ENCODE data around the gene ADGRL1. TPM values are rescaled to one million over a fixed set of nuclear protein-coding genes. Genes with fewer than 3 reads are reported as not detected.

Gene ADGRL1
- total RNA-seq, 1 experiment from 2014 or later = 88.6 TPM

GRCh38 chr19:14175351-14175792 is 30.6 kb downstream of the ADGRL1 start:
- Histone ChIP-seq H3K9me2 (ENCODE audit: insufficient read depth) (no peaks in the 10 kb centered on the region), H3K9ac (ENCODE audit: low read length) (no peak overlapping the region), H3K36me3 (ENCODE audit: control insufficient read depth in 1 of 2, insufficient read depth in 2 of 2, low read length in 2 of 2) (peaks cover 14 to 24% of the 10 kb centered on the region in 2 experiments; a peak in 3 of 4 replicates), H3K27me3 (ENCODE audit: insufficient read depth, low read length) (no peaks in the 10 kb centered on the region), H3K79me2 (ENCODE audit: insufficient read depth, low read length) (no peaks in the 10 kb centered on the region), H2AFZ (ENCODE audit: low read depth, low read length, poor library complexity, severe bottlenecking) (no peak overlapping the region), H3K27ac (ENCODE audit: low read depth, low read length) (no peak overlapping the region), H3K4me1 (ENCODE audit: control insufficient read depth in 1 of 2, insufficient read depth in 2 of 2, low read length in 2 of 2) (no peaks in the 10 kb centered on the region), H3K4me3 (replicated peaks in 1 of 2; ENCODE audit: low read depth in 1 of 2, low read length in 2 of 2) (no peak overlapping the region), H3K4me2 (ENCODE audit: low read length) (no peak overlapping the region), H3K9me3 (ENCODE audit: control insufficient read depth in 1 of 2, insufficient read depth in 1 of 2, low read depth in 1 of 2, low read length in 2 of 2) (no peaks in the 10 kb centered on the region), H4K20me1 (ENCODE audit: insufficient read depth) (no peaks in the 10 kb centered on the region)
- no TSS peak for BruUV-seq (replicated peaks)
- TF ChIP-seq CTCF (IDR thresholded peaks at IDR 0.05 in 2 of 3, conservative IDR thresholded peaks at IDR 0.05 in 1 of 3; ENCODE audit: borderline replicate concordance in 1 of 3, insufficient read depth in 1 of 3, low read depth in 2 of 3, low read length in 2 of 3) (no peak), EGR1 (IDR thresholded peaks at IDR 0.05; ENCODE audit: low read depth) (no peak), CEBPB (IDR thresholded peaks at IDR 0.05; ENCODE audit: low read depth) (no peak), REST (IDR thresholded peaks at IDR 0.05; ENCODE audit: low read depth) (no peak), ELF1 (IDR thresholded peaks at IDR 0.05; ENCODE audit: borderline replicate concordance, low read depth) (no peak), CBX3 (IDR thresholded peaks at IDR 0.05; ENCODE audit: low read depth) (no peak), EZH2phosphoT487 (IDR thresholded peaks at IDR 0.05; ENCODE audit: borderline replicate concordance) (no peak), RAD21 (IDR thresholded peaks at IDR 0.05; ENCODE audit: low read depth) (no peak), ATF3 (IDR thresholded peaks at IDR 0.05) (no peak), TCF7L2 (IDR thresholded peaks at IDR 0.05; ENCODE audit: borderline replicate concordance, extremely low read depth, insufficient read depth, insufficient read length) (no peak)
- ATAC-seq (no peak), DNase-seq (ENCODE audit: low read depth, low spot score) (no peak)
- intact Hi-C loops (cut with micrococcal nuclease) = no loop called here
- ChIA-PET RAD21 (ENCODE audit: low non-redundant PET in 1 of 2, low total read pairs in 2 of 2, uncharacterized antibody in 2 of 2, unreplicated experiment in 2 of 2) (no interaction called here), POLR2A (no interaction called here), CTCF (interaction anchor here (1.3 kb wide), 1 partner anchor 305 kb away, joined by 4 read pairs; no protein-coding TSS in a partner anchor)
